Ectodermal cell (in vitro differentiated cells): Measurements from ENCODE around the gene YAE1.

Experiments used
- H3K27ac ChIP-seq: 2 replicates; pipeline ENCODE4 v1.7.0; 2013; ENCODE audit warnings: mild to moderate bottlenecking, low read depth, low read length; ENCODE audit not compliant: insufficient read depth, poor library complexity, severe bottlenecking
- H3K27me3 ChIP-seq: 2 replicates; pipeline ENCODE4 v1.7.0; 2013; ENCODE audit warnings: mild to moderate bottlenecking, low read length; ENCODE audit not compliant: insufficient read depth, control insufficient read depth, poor library complexity, severe bottlenecking
- H3K36me3 ChIP-seq: one replicate; pipeline ENCODE4 v1.7.0; 2013; ENCODE audit warnings: low read length; ENCODE audit not compliant: control insufficient read depth, insufficient read depth
- H3K4me1 ChIP-seq: one replicate; pipeline ENCODE4 v1.7.0; 2013; ENCODE audit warnings: low read length; ENCODE audit not compliant: control insufficient read depth, insufficient read depth
- H3K4me3 ChIP-seq: 2 replicates; pipeline ENCODE4 v1.7.0; 2013; ENCODE audit warnings: low read depth, low read length, control low read depth; ENCODE audit not compliant: insufficient read depth
- H3K9me3 ChIP-seq: 2 replicates; pipeline ENCODE4 v1.7.0; 2013; ENCODE audit warnings: mild to moderate bottlenecking, low read length, moderate library complexity; ENCODE audit not compliant: control insufficient read depth
- WGBS, 2 experiments: methylation state at CpG; one replicate each; pipeline ENCODE4 v1.1.7; 2013; ENCODE audit warnings: missing lambda C conversion rate in 2 of 2; 5-methylcytosine and 5-hydroxymethylcytosine counted together

Gene YAE1

GRCh38 chr7:39615350-39615975 lies 49.3 kb downstream of the YAE1 start:
- H3K4me3 ChIP-seq, result no peak overlapping the region
- H3K27me3 ChIP-seq, result peaks cover 2% of the 10 kb centered on the region
- WGBS, 2 experiments, result 100% methylated on average over 1 of the region's 1 CpG
- H3K4me1 ChIP-seq, result no peaks in the 10 kb centered on the region
- no peaks in the 10 kb centered on the region for H3K9me3 ChIP-seq
- no peak overlapping the region for H3K27ac ChIP-seq
- H3K36me3 ChIP-seq, result no peaks in the 10 kb centered on the region

- Histone ChIP-seq H3K4me3 (no peak overlapping the region), H3K27me3 (no peaks in the 10 kb centered on the region), H3K27ac (no peak overlapping the region), H3K36me3 (no peaks in the 10 kb centered on the region), H3K4me1 (no peaks in the 10 kb centered on the region), H3K9me3 (no peaks in the 10 kb centered on the region)
- WGBS, 2 experiments, result 76% methylated on average over 1 of the region's 1 CpG; no CpG with 5 or more reads in 1 of the 2 experiments
Measured at GRCh38 chr7:39616138-39616537, 49.9 kb downstream of the YAE1 start.

- Histone ChIP-seq H3K27ac (no peak overlapping the region), H3K36me3 (no peaks in the 10 kb centered on the region), H3K9me3 (no peaks in the 10 kb centered on the region), H3K4me3 (no peak overlapping the region), H3K27me3 (no peaks in the 10 kb centered on the region), H3K4me1 (no peaks in the 10 kb centered on the region)
Measured at GRCh38 chr7:39617005-39617404, 50.8 kb downstream of the YAE1 start.

GRCh38 chr7:39618868-39619267 lies 52.7 kb downstream of the YAE1 start:
- Histone ChIP-seq H3K27me3 (no peaks in the 10 kb centered on the region), H3K4me1 (peaks cover 5% of the 10 kb centered on the region), H3K4me3 (no peak overlapping the region), H3K36me3 (no peaks in the 10 kb centered on the region), H3K9me3 (no peaks in the 10 kb centered on the region), H3K27ac (no peak overlapping the region)
- 90 to 97% methylated on average over 4 of the region's 4 CpGs for WGBS, 2 experiments

GRCh38 chr7:39620486-39620885 lies 54.3 kb downstream of the YAE1 start:
- Histone ChIP-seq H3K27me3 (no peaks in the 10 kb centered on the region), H3K4me3 (no peak overlapping the region), H3K27ac (no peak overlapping the region), H3K36me3 (no peaks in the 10 kb centered on the region), H3K9me3 (no peaks in the 10 kb centered on the region), H3K4me1 (peaks cover 5% of the 10 kb centered on the region)

GRCh38 chr7:39621261-39621660 lies 55.1 kb downstream of the YAE1 start:
- no peaks in the 10 kb centered on the region for H3K36me3 ChIP-seq
- no peak overlapping the region for H3K27ac ChIP-seq
- H3K4me3 ChIP-seq, result no peak overlapping the region
- no peaks in the 10 kb centered on the region for H3K27me3 ChIP-seq
- H3K9me3 ChIP-seq, result no peaks in the 10 kb centered on the region
- H3K4me1 ChIP-seq, result peaks cover 11% of the 10 kb centered on the region
- 92 to 100% methylated on average over 1 of the region's 1 CpG for WGBS, 2 experiments

GRCh38 chr7:39621784-39622411 lies 55.7 kb downstream of the YAE1 start:
- H3K36me3 ChIP-seq, result no peaks in the 10 kb centered on the region
- no peak overlapping the region for H3K27ac ChIP-seq
- 92 to 96% methylated on average over 1 of the region's 1 CpG for WGBS, 2 experiments
- H3K4me3 ChIP-seq, result peak overlapping the region; percentile 91
- H3K4me1 ChIP-seq, result peaks cover 17% of the 10 kb centered on the region
- no peaks in the 10 kb centered on the region for H3K27me3 ChIP-seq
- H3K9me3 ChIP-seq, result no peaks in the 10 kb centered on the region
